ENCODE measurements around the gene INS.

The INS gene

GRCh38 chr11:2138431-2139122, 22.4 kb downstream of the INS start:
- Histone ChIP-seq H3K9ac (ENCODE audit: low read length in 5 of 5) (no peak overlapping the region), H3K4me1 (ENCODE audit: control insufficient read depth in 5 of 5, insufficient read depth in 5 of 5, low read length in 5 of 5) (peaks cover 0 to 26% (median 6%) of the 10 kb centered on the region in 5 donors), H3K4me3 (ENCODE audit: low read depth in 1 of 5, low read length in 5 of 5) (peak overlapping the region in 4 of 5 donors; percentile 42 to 60 (median 60)), H3K27ac (ENCODE audit: low read depth, low read length) (no peak overlapping the region), H3K27me3 (ENCODE audit: control insufficient read depth in 5 of 5, insufficient read depth in 4 of 5, low read length in 5 of 5) (peaks cover 39 to 67% (median 56%) of the 10 kb centered on the region in 5 donors), H3K36me3 (ENCODE audit: control insufficient read depth in 5 of 5, insufficient read depth in 5 of 5, low read length in 5 of 5) (peaks cover 0 to under 1% (median 0%) of the 10 kb centered on the region in 5 donors), H3K9me3 (ENCODE audit: control insufficient read depth in 5 of 5, low read length in 5 of 5) (no peaks in the 10 kb centered on the region)

GRCh38 chr11:2138068-2138430, 23.0 kb downstream of the INS start:
- H3K9me3 ChIP-seq (ENCODE audit: control insufficient read depth in 5 of 5, low read length in 5 of 5) = no peaks in the 10 kb centered on the region
- peaks cover 0 to 3% (median 0%) of the 10 kb centered on the region in 5 donors for H3K36me3 ChIP-seq (ENCODE audit: control insufficient read depth in 5 of 5, insufficient read depth in 5 of 5, low read length in 5 of 5)
- peaks cover 0 to 28% (median 6%) of the 10 kb centered on the region in 5 donors for H3K4me1 ChIP-seq (ENCODE audit: control insufficient read depth in 5 of 5, insufficient read depth in 5 of 5, low read length in 5 of 5)
- peaks cover 44 to 68% (median 55%) of the 10 kb centered on the region in 5 donors for H3K27me3 ChIP-seq (ENCODE audit: control insufficient read depth in 5 of 5, insufficient read depth in 4 of 5, low read length in 5 of 5)
- H3K4me3 ChIP-seq (ENCODE audit: low read depth in 1 of 5, low read length in 5 of 5) = peak overlapping the region; percentile 37 to 60 (median 59)
- no peak overlapping the region for H3K9ac ChIP-seq (ENCODE audit: low read length in 5 of 5)
- H3K27ac ChIP-seq (ENCODE audit: low read depth, low read length) = no peak overlapping the region

- H3K9me3 ChIP-seq (ENCODE audit: control insufficient read depth in 5 of 5, low read length in 5 of 5) = no peaks in the 10 kb centered on the region
- H3K9ac ChIP-seq (ENCODE audit: low read length in 5 of 5) = peak overlapping the region in 1 of 5 donors; percentile 20
- H3K27me3 ChIP-seq (ENCODE audit: control insufficient read depth in 5 of 5, insufficient read depth in 4 of 5, low read length in 5 of 5) = peaks cover 41 to 67% (median 49%) of the 10 kb centered on the region in 5 donors
- H3K36me3 ChIP-seq (ENCODE audit: control insufficient read depth in 5 of 5, insufficient read depth in 5 of 5, low read length in 5 of 5) = peaks cover 0 to 3% (median 0%) of the 10 kb centered on the region in 5 donors
- H3K4me3 ChIP-seq (ENCODE audit: low read depth in 1 of 5, low read length in 5 of 5) = peak overlapping the region in 4 of 5 donors; percentile 37 to 60 (median 54)
- H3K4me1 ChIP-seq (ENCODE audit: control insufficient read depth in 5 of 5, insufficient read depth in 5 of 5, low read length in 5 of 5) = peaks cover 0 to 28% (median 6%) of the 10 kb centered on the region in 5 donors
- no peak overlapping the region for H3K27ac ChIP-seq (ENCODE audit: low read depth, low read length)
Observed at GRCh38 chr11:2137202-2138067, 23.6 kb downstream of the INS start.

GRCh38 chr11:2136952-2137201, 24.1 kb downstream of the INS start:
- Histone ChIP-seq H3K27me3 (ENCODE audit: control insufficient read depth in 5 of 5, insufficient read depth in 4 of 5, low read length in 5 of 5) (peaks cover 43 to 66% (median 46%) of the 10 kb centered on the region in 5 donors), H3K4me3 (ENCODE audit: low read depth in 1 of 5, low read length in 5 of 5) (peak overlapping the region in 3 of 5 donors; percentile 48 to 60 (median 60)), H3K9me3 (ENCODE audit: control insufficient read depth in 5 of 5, low read length in 5 of 5) (no peaks in the 10 kb centered on the region), H3K27ac (ENCODE audit: low read depth, low read length) (no peak overlapping the region), H3K9ac (ENCODE audit: low read length in 5 of 5) (no peak overlapping the region), H3K36me3 (ENCODE audit: control insufficient read depth in 5 of 5, insufficient read depth in 5 of 5, low read length in 5 of 5) (peaks cover 0 to 3% (median 0%) of the 10 kb centered on the region in 5 donors), H3K4me1 (ENCODE audit: control insufficient read depth in 5 of 5, insufficient read depth in 5 of 5, low read length in 5 of 5) (peaks cover 0 to 28% (median 6%) of the 10 kb centered on the region in 5 donors)

GRCh38 chr11:2136209-2136951, 24.6 kb downstream of the INS start:
- H3K27me3 ChIP-seq (ENCODE audit: control insufficient read depth in 5 of 5, insufficient read depth in 4 of 5, low read length in 5 of 5) = peaks cover 44 to 65% (median 47%) of the 10 kb centered on the region in 5 donors
- no peak overlapping the region for H3K27ac ChIP-seq (ENCODE audit: low read depth, low read length)
- peaks cover 0 to 8% (median under 1%) of the 10 kb centered on the region in 5 donors for H3K36me3 ChIP-seq (ENCODE audit: control insufficient read depth in 5 of 5, insufficient read depth in 5 of 5, low read length in 5 of 5)
- H3K9me3 ChIP-seq (ENCODE audit: control insufficient read depth in 5 of 5, low read length in 5 of 5) = no peaks in the 10 kb centered on the region
- peaks cover 0 to 28% (median 6%) of the 10 kb centered on the region in 5 donors for H3K4me1 ChIP-seq (ENCODE audit: control insufficient read depth in 5 of 5, insufficient read depth in 5 of 5, low read length in 5 of 5)
- peak overlapping the region in 3 of 5 donors; percentile 48 to 60 (median 60) for H3K4me3 ChIP-seq (ENCODE audit: low read depth in 1 of 5, low read length in 5 of 5)
- no peak overlapping the region for H3K9ac ChIP-seq (ENCODE audit: low read length in 5 of 5)

- H3K27ac ChIP-seq (ENCODE audit: low read depth, low read length) = no peak overlapping the region
- peaks cover 0 to 12% (median 5%) of the 10 kb centered on the region in 5 donors for H3K36me3 ChIP-seq (ENCODE audit: control insufficient read depth in 5 of 5, insufficient read depth in 5 of 5, low read length in 5 of 5)
- peaks cover 0 to 25% (median 6%) of the 10 kb centered on the region in 5 donors for H3K4me1 ChIP-seq (ENCODE audit: control insufficient read depth in 5 of 5, insufficient read depth in 5 of 5, low read length in 5 of 5)
- no peak overlapping the region for H3K9ac ChIP-seq (ENCODE audit: low read length in 5 of 5)
- no peaks in the 10 kb centered on the region for H3K9me3 ChIP-seq (ENCODE audit: control insufficient read depth in 5 of 5, low read length in 5 of 5)
- H3K4me3 ChIP-seq (ENCODE audit: low read depth in 1 of 5, low read length in 5 of 5) = peak overlapping the region in 2 of 5 donors; percentile 60
- peaks cover 38 to 61% (median 41%) of the 10 kb centered on the region in 5 donors for H3K27me3 ChIP-seq (ENCODE audit: control insufficient read depth in 5 of 5, insufficient read depth in 4 of 5, low read length in 5 of 5)
Observed at GRCh38 chr11:2135648-2136201, 25.3 kb downstream of the INS start.

GRCh38 chr11:2135018-2135569, 25.9 kb downstream of the INS start:
- no peak overlapping the region for H3K27ac ChIP-seq (ENCODE audit: low read depth, low read length)
- no peaks in the 10 kb centered on the region for H3K9me3 ChIP-seq (ENCODE audit: control insufficient read depth in 5 of 5, low read length in 5 of 5)
- no peak overlapping the region for H3K4me3 ChIP-seq (ENCODE audit: low read depth in 1 of 5, low read length in 5 of 5)
- peaks cover 36 to 59% (median 40%) of the 10 kb centered on the region in 5 donors for H3K27me3 ChIP-seq (ENCODE audit: control insufficient read depth in 5 of 5, insufficient read depth in 4 of 5, low read length in 5 of 5)
- H3K9ac ChIP-seq (ENCODE audit: low read length in 5 of 5) = no peak overlapping the region
- H3K36me3 ChIP-seq (ENCODE audit: control insufficient read depth in 5 of 5, insufficient read depth in 5 of 5, low read length in 5 of 5) = peaks cover 0 to 12% (median 5%) of the 10 kb centered on the region in 5 donors
- peaks cover 0 to 25% (median 6%) of the 10 kb centered on the region in 5 donors for H3K4me1 ChIP-seq (ENCODE audit: control insufficient read depth in 5 of 5, insufficient read depth in 5 of 5, low read length in 5 of 5)

GRCh38 chr11:2134022-2135010, 26.7 kb downstream of the INS start:
- Histone ChIP-seq H3K4me3 (ENCODE audit: low read depth in 1 of 5, low read length in 5 of 5) (no peak overlapping the region), H3K9ac (ENCODE audit: low read length in 5 of 5) (no peak overlapping the region), H3K9me3 (ENCODE audit: control insufficient read depth in 5 of 5, low read length in 5 of 5) (no peaks in the 10 kb centered on the region), H3K27me3 (ENCODE audit: control insufficient read depth in 5 of 5, insufficient read depth in 4 of 5, low read length in 5 of 5) (peaks cover 33 to 53% (median 36%) of the 10 kb centered on the region in 5 donors), H3K27ac (ENCODE audit: low read depth, low read length) (no peak overlapping the region), H3K36me3 (ENCODE audit: control insufficient read depth in 5 of 5, insufficient read depth in 5 of 5, low read length in 5 of 5) (peaks cover 0 to 12% (median 5%) of the 10 kb centered on the region in 5 donors), H3K4me1 (ENCODE audit: control insufficient read depth in 5 of 5, insufficient read depth in 5 of 5, low read length in 5 of 5) (peaks cover 0 to 25% (median 6%) of the 10 kb centered on the region in 5 donors)
